HCT116 (cell line): ENCODE results near the gene LRRC14B. TPM values are rescaled to one million over a fixed set of nuclear protein-coding genes. Genes with fewer than 3 reads are reported as not detected.
"Not testable (repeated sequence)": the region's sequence is repeated elsewhere in the genome, so short reads cannot be mapped to it uniquely, and the experiment has no call there.

Source experiments
- ATAC-seq: fragments of 200-7000 bp; cut with Tn5 transposase; 2 replicates; pipeline ENCODE4 v1.9.1; 2020; ENCODE audit warnings: mild to moderate bottlenecking, moderate library complexity
- BruUV-seq: library from RNA; stranded (reverse); fragments of 400-500 nt; replicated peaks from 2 replicates; lab custom pipeline; 2021; lab: Mats Ljungman, UMichigan
- CTCF ChIA-PET: fragments of 300-600 bp; sonication (Branson Sonifier 250); formaldehyde crosslinking; loops from one replicate; lab custom pipeline; 2021; ENCODE audit warnings: antibody characterized with exemption; lab: Charles Lee
- POLR2A ChIA-PET: fragments of 300-600, 350-600 bp; sonication (Branson Sonifier 250); formaldehyde crosslinking; loops from one replicate; lab custom pipeline; 2021; ENCODE audit warnings: antibody characterized with exemption; lab: Charles Lee
- RAD21 ChIA-PET, 2 experiments: fragments of 300-600 bp; sonication (Branson Sonifier 250); formaldehyde crosslinking; loops; one replicate each; lab custom pipeline; 2023; ENCODE audit warnings: low total read pairs in 2 of 2; ENCODE audit not compliant: uncharacterized antibody in 2 of 2, unreplicated experiment in 2 of 2, low non-redundant PET in 1 of 2; lab: Charles Lee
- DNase-seq: peaks from one replicate; pipeline ENCODE4 v3.0.0-alpha.2; 2010; ENCODE audit warnings: low read depth, low spot score
- H2AFZ ChIP-seq: fragments of 200-600 bp; shearing (Covaris generic), sonication (generic); 2 replicates; pipeline ENCODE4 v1.6.1; 2017; ENCODE audit warnings: low read depth, mixed run types, mixed read lengths, antibody characterized with exemption, low read length; ENCODE audit not compliant: poor library complexity, severe bottlenecking
- H3K27ac ChIP-seq: 2 replicates; pipeline ENCODE4 v1.5.1; 2012; ENCODE audit warnings: low read depth, low read length
- H3K27me3 ChIP-seq: fragments of 200-600 bp; sonication (generic); 2 replicates; pipeline ENCODE4 v1.6.1; 2016; ENCODE audit warnings: mixed run types, low read length, mixed read lengths; ENCODE audit not compliant: insufficient read depth
- H3K36me3 ChIP-seq, 2 experiments: fragments of 200-500 bp in 1 of 2; fragments of 200-600 bp in 1 of 2; sonication (Bioruptor generic) in 1 of 2; sonication (generic) in 1 of 2; 2 replicates each; pipeline versions ENCODE4 v1.5.1 to v1.6.1; 2014 to 2016; ENCODE audit warnings: low read length in 2 of 2, inconsistent platforms in 1 of 2, mixed read lengths in 1 of 2, mixed run types in 1 of 2; ENCODE audit not compliant: insufficient read depth in 2 of 2, control insufficient read depth in 1 of 2
- H3K4me1 ChIP-seq, 2 experiments: fragments of 200-600 bp in 1 of 2; sonication (generic) in 1 of 2; 2 replicates each; pipeline versions ENCODE4 v1.5.1 to v1.6.1; 2012 to 2017; ENCODE audit warnings: low read length in 2 of 2, inconsistent platforms in 1 of 2, mild to moderate bottlenecking in 1 of 2, mixed read lengths in 1 of 2, mixed run types in 1 of 2, moderate library complexity in 1 of 2; ENCODE audit not compliant: insufficient read depth in 2 of 2, control insufficient read depth in 1 of 2
- H3K4me2 ChIP-seq: fragments of 200-600 bp; sonication (generic); 2 replicates; pipeline ENCODE4 v1.6.1; 2017; ENCODE audit warnings: mixed run types, low read length, mixed read lengths
- H3K4me3 ChIP-seq, 2 experiments: fragments of 200-600 bp in 1 of 2; sonication (generic) in 1 of 2; replicated peaks in 1 of 2; 2 replicates each; pipeline ENCODE4 v1.5.1; 2011 to 2016; ENCODE audit warnings: low read length in 2 of 2, control low read depth in 1 of 2, low read depth in 1 of 2, mild to moderate bottlenecking in 1 of 2, mixed read lengths in 1 of 2, mixed run types in 1 of 2
- H3K79me2 ChIP-seq: fragments of 200-600 bp; sonication (generic); 2 replicates; pipeline ENCODE4 v1.6.1; 2017; ENCODE audit warnings: mild to moderate bottlenecking, mixed run types, low read length, moderate library complexity, mixed read lengths; ENCODE audit not compliant: insufficient read depth
- H3K9ac ChIP-seq: fragments of 200-600 bp; sonication (generic); 2 replicates; pipeline ENCODE4 v1.6.1; 2016; ENCODE audit warnings: low read length, mixed read lengths
- H3K9me2 ChIP-seq: fragments of 200-600 bp; sonication (generic), shearing (Covaris generic); 2 replicates; pipeline ENCODE4 v1.6.1; 2017; ENCODE audit warnings: mixed run types, mild to moderate bottlenecking, moderate library complexity; ENCODE audit not compliant: insufficient read depth
- H3K9me3 ChIP-seq, 2 experiments: fragments of 200-500 bp in 1 of 2; fragments of 200-600 bp in 1 of 2; sonication (Bioruptor generic) in 1 of 2; sonication (generic) in 1 of 2; 2 replicates each; pipeline ENCODE4 v1.6.1; 2014 to 2017; ENCODE audit warnings: low read length in 2 of 2, mixed read lengths in 2 of 2, inconsistent platforms in 1 of 2, low read depth in 1 of 2, mild to moderate bottlenecking in 1 of 2, mixed run types in 1 of 2, moderate library complexity in 1 of 2; ENCODE audit not compliant: control insufficient read depth in 1 of 2, insufficient read depth in 1 of 2
- H4K20me1 ChIP-seq: fragments of 200-600 bp; sonication (generic), shearing (Covaris generic); 2 replicates; pipeline ENCODE4 v1.6.1; 2017; ENCODE audit warnings: mixed run types, mild to moderate bottlenecking, moderate library complexity; ENCODE audit not compliant: insufficient read depth
- ZFX ChIP-seq: fragments of 450-650 bp; IDR thresholded peaks from 2 replicates; pipeline ENCODE4 v1.6.1; 2017
- intact Hi-C: fragments of 100-400 bp; cut with micrococcal nuclease; formaldehyde crosslinking; loops from 2 replicates; pipeline ENCODE4 v1.10.0; 2022
- total RNA-seq: library from RNA; stranded (reverse); gene quantifications from one replicate; pipeline ENCODE4 v1.2.1, GENCODE V29; 2021; ENCODE audit not compliant: unreplicated experiment

The LRRC14B gene
- total RNA-seq, 1 experiment from 2014 or later: not detected

DNA sequence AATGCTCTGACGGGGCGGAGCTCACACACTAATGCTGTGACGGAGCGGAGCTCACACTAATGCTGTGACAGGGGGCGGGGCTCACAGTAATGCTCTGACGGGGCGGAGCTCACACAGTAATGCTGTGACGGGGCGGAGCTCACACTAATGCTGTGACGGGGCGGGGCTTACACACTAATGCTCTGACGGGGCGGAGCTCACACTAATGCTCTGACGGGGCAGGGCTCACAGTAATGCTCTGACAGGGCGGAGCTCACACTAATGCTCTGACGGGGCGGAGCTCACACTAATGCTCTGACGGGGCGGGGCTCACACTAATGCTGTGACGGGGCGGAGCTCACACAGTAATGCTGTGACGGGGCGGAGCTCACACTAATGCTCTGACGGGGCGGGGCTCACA lies 26.5 kb upstream of the LRRC14B start:
- intact Hi-C loops, H3K27ac ChIP-seq, ATAC-seq, H3K27me3 ChIP-seq, RAD21 ChIA-PET, H4K20me1 ChIP-seq, DNase-seq, H3K4me3 ChIP-seq, H3K79me2 ChIP-seq, H2AFZ ChIP-seq, H3K9ac ChIP-seq, H3K4me2 ChIP-seq, H3K9me2 ChIP-seq, BruUV-seq, H3K4me1 ChIP-seq, H3K36me3 ChIP-seq, POLR2A ChIA-PET, CTCF ChIA-PET, H3K9me3 ChIP-seq: not testable (repeated sequence)

DNA sequence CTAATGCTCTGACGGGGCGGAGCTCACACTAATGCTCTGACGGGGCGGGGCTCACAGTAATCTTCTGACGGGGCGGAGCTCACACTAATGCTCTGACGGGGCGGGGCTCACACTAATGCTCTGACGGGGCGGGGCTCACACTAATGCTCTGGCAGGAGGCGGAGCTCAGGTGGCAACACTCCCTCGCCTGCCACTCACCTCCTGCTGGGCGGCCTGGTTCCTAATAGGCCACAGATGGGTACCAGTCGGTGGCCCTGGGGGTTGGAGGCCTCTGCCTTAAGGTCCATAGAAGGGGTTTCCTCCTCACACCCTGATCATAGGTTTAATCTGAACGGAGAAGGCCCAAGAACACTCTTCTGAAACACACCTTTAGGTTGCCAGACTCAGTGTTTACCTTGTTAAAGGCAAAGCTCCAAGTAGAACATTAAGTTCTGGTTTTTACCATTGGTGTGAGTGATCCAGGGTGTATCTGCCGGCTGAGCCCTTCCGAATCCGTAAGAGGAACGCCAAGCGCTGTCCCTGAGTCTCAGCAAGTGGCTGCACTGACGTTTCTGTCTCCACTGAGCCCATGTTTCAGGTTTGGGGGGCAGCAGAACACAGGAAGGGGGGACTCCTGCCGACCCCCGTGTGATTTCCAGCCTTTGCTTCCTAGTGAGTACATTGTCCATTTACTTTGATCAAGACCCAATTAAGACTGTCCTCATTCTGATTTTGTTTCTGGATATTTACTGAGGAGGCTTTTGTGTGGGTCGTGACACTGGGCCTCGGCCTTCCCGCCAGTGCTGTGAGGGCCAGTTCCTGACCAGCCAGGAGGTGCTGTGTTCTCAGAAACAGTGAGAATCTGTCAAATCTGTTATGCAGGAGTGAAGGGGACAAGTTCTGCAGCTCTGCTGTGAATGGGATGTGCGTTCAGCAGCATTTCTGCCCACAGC lies 24.6 kb upstream of the LRRC14B start:
- no TSS peak for BruUV-seq
- no peaks in the 10 kb centered on the region for H3K36me3 ChIP-seq

More for the DNA sequence above, 24.6 kb upstream of the LRRC14B start:
- no peak for ATAC-seq
- RAD21 ChIA-PET: no interaction called here
- DNase-seq: no peak
- CTCF ChIA-PET: no interaction called here
- intact Hi-C loops: no loop called here
- Histone ChIP-seq H2AFZ (no peak overlapping the region), H3K27ac (no peak overlapping the region), H3K79me2 (no peaks in the 10 kb centered on the region), H3K4me1 (peaks cover 0 to 6% of the 10 kb centered on the region in 2 experiments; a peak in 2 of 4 replicates), H3K9me3 (no peaks in the 10 kb centered on the region), H3K4me2 (no peak overlapping the region), H3K9ac (no peak overlapping the region), H3K9me2 (no peaks in the 10 kb centered on the region), H3K4me3 (no peak overlapping the region), H3K27me3 (no peaks in the 10 kb centered on the region), H4K20me1 (no peaks in the 10 kb centered on the region)
- TF ChIP-seq ZFX: no peak
- POLR2A ChIA-PET: no interaction called here
